Activated CD4-positive, alpha-beta T cell treated with anti-CD3 and anti-CD28 coated beads for 24 hours (primary cell): ENCODE data around the gene CDC73.
"Not testable (repeated sequence)": the region's sequence is repeated elsewhere in the genome, so short reads cannot be mapped to it uniquely, and the experiment has no call there.

Experiments used
- DNase-seq, 2 donors: peaks; one replicate each; pipeline ENCODE4 v3.0.0-alpha.2; 2020; ENCODE audit warnings: low read depth in 2 of 2

The CDC73 gene

DNA sequence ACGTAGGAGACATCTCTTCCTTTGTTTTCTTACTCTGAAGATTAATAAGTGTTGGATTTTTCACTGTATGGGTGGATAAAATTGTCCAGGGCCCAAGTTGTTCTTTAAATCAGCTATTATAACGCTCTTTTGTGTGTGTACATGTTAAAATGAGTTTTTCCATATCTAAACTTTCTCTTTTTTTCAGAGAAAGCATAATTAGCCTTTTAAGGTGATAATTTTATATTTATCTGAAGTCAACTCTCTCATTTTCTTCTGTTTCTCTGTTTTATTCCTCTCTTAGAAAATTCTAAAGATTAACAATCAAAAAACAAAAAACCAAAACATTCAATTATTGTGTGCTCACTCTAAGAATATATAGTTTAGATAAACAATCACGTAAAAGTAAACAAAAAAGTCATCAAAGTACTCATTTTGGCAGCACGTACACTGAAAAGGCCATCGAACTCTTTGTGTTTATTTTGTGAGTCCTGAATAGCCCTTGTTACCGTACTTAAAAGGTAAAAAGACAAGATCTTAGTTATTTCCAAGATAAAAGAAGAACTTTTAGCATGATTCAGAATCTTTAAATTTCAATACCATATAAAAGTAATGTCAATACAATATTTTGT is 7.2 kb upstream of the CDC73 start:
- DNase-seq = no peak

DNA sequence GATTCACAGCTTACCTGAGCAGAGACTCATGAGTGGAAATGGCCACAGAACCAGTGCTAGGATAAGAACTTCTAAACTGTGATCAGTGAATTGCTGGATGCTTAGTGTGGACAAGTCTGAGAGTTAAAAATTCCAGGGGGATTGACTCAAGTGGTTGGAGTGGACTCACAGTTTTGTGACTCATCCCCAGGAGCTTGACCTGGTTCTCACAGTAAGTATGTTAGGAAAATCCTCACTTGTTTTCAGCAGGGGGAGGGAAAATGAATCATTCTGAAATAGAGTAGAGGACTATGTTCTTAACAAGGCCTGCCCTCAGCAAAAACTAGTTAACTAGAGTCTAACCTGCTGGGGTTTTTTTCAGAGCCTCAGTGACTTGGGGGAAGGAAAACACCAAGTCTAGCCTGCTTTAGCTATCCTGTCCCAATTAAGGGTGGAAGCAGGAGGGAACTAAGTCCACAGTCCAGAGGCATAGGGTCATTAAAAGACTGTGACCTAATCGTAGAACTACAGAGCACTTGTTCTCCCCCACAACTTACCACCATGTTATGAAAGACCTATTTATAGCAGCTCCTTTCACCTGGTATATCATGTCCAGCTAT is 6.1 kb upstream of the CDC73 start:
- no peak for DNase-seq

DNA sequence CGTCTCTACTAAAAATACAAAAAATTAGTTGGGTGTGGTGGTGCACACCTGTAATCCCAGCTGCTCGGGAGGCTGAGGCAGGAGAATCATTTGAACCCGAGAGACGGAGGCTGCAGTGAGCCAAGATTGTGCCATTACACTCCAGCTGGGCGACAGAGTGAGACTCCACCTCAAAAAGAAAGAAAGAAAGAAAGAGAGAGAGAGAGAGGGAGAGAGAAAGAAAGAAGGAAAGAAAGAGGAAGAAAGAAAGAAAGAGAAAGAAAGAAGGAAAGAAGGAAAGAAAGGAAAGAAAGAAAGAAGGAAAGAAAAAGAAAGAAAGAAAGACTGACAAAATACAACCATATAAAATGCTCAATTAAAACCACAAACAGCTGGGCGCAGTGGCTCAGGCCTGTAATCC is 4.7 kb upstream of the CDC73 start:
- DNase-seq = not testable (repeated sequence)

DNA sequence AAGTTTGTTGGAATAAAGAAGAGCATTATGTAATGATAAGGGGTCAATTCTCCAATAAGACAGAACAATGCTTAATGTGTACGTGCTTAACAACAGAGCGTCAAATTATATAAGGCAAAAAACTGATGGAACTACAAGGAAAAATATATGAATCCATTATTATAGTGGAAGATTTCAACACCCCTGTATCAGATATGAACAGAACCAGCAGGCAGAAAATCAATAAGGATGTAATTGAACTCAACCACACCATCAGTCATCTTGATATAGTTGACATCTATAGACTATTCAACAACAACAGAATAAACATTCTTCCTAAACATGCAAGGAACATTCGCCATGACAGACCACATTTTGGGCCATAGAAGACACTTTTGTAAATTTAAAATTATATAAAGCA is 3.6 kb upstream of the CDC73 start:
- DNase-seq = no peak

DNA sequence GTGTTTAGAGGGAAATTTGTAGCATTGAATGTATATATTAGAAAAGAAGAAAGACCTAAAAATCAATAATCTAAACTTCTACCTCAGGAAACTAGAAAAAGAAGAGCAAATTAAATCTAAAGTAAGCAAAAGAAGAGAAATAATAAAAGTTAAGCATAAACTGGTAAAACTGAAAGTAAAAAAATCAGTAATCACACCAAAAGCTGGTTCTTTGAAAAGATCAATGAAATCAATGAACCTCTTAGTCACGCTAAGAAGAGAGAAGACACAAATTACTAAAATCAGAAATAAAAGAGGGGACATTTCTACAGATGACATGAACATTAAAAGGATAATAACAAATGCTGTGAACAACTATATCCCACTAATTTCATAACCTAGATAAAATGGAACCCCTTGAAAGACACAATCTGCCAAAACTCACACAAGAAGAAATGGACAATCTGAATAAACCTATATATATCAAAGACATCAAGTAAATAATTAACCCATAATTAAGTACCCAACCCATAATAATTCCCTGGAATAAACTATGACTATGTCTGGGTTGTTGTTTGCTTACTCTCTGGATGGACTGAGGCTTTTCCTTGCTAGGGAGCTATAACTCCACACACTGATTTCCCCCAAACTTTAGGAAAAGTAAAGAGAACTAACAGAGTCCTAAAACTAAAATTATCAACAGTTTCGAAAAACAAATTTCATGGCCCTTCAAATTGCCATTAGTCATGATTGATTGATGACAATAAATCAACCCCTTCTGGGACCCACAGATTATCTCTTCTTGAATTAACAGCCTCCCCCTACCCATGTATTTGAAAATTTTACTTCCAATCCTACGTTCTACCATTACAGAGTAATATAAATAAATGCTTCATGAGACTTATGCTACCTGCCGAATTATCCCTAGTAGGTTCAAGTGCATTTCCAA is 2.8 kb upstream of the CDC73 start:
- DNase-seq = no peak

DNA sequence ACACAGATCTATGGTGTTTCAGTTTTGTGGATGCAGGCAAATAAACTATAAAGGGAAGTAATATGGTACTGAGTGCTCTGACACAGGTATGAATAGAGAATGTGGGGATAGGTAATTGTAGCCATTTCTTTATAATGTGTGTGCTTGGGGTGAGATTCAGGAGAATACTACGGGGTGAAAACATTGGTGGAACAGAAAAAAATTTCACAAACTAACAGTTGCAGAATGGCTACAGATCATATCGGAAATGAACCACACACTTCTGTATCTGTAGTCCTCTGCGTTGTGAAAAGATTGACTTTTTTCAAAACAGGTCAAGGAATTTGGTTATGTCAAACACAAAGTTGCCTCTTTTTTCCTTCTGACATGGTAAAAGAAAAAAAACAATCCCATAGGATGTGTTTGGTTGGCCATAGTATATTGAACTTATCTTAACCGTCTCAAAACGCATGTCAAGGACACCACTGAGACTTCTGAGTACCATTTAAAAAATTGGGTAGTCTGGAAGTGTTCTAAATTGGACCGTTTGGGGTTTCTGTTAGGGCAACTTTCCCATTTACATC is 1.1 kb upstream of the CDC73 start:
- DNase-seq = no peak

DNA sequence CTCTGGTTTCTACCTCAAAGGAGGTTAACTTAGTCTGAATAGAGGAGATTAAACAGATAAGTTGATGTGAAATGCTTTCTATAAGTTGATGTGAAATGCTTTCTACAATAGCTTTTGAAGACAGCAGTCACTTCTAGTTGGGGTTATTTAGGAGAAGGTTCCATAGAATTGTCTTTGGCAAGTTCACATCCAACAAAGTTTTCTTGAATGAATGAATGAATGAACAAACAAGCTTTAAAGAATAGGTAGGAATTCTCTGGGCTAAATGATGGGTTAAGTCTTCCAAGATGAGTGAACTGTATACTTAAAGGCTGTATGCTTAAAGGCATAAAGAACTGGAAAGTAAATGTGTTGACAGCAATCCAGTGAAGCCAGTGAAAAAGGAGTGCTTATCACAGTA is 1.9 kb downstream of the CDC73 start:
- DNase-seq = no peak

DNA sequence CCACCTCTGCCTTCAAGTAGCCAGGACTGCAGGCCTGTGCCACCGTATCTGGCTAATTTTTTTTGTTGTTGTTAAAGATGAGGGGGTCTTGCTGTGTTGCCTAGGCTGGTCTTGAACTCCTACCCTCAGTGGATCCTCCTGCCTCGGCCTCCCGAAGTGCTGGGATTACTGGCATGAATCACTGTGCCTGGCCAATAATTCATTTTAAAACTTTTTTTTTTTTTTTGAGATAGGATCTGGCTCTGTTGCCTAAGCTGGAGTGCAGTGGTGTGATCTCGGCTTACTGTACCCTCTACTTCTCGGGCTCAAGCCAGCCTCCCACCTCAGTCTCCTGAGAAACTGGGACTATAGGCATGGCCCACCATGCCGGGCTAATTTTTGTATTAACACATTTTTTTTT is 3.5 kb downstream of the CDC73 start:
- no peak for DNase-seq

DNA sequence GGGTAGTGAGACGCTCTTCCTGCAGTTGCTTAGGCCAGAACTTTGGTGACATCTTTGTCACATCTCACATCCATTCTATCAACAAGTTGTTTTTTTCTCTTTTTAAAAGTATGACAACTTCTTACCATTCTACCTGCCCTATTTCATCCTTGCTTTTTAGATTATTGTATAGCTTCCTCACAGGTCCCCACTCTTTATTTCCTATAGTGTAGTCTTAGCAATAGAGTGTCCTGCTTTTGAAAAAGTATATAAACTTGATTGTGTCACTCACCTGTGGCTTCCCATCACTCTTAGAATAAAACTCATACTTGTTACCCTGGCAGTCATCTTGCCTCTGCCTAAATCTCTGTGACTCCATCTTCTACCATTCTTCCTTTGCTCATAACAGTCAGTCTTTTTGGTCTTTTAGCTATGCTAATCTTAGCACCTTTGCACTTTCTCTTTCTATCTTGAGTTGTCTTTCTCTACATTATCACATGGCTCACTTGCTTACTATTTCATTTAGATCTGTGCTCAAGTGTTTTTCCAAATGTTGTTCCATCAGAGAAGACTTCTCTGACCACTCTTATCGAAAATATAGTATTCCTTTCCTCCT is 9.5 kb downstream of the CDC73 start:
- DNase-seq = no peak

DNA sequence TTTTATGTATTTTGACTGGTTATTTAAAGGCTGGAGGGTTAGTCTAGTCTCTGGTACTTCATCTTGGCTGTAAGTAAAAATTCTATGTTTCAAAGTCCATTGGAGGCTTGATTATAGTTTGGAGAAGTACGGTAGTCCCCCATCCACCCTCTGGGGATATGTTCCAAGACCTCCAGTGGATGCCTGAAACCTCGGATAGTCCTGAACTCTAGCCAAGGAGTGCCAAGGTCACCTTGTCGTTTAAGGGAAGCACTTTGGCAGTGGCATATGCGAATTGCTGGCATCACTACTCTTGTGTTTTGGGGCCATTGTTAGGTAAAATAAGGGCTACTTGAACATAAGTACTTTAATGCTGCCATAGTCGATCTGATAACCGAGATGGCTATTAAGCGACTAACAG is 18.4 kb downstream of the CDC73 start:
- no peak for DNase-seq

DNA sequence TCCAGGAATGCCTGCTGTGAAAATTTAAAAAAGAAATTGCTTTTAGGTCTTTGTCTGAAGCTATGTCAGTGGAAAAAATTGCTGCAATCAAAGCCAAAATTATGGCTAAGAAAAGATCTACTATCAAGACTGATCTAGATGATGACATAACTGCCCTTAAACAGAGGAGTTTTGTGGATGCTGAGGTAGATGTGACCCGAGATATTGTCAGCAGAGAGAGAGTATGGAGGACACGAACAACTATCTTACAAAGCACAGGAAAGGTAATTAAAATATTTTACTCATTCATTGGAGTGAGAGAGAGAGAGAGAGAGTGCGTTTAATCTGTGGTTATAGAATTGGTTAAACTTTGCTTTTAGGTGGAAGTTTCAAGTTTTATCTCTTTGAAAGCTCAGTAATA is 20.0 kb downstream of the CDC73 start:
- DNase-seq = no peak

DNA sequence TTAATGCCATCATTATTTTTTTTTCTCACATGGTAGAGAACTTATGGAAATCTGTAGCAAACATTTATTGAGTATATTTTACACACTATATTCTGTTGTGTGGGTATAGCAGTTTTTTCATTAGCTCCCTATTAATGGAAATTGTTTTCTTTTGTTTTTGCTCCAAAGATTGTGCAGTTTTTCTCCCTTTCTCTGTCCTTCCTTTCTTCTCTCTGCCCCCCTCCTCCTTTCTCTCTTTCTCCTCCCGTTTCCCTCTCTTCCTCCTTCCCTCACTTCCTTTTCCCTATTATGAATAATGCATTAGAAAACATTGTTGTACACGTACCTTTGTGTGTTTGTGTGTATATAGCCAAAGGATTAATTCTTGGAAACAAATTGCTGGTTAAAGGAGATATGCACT is 20.6 kb downstream of the CDC73 start:
- no peak for DNase-seq

DNA sequence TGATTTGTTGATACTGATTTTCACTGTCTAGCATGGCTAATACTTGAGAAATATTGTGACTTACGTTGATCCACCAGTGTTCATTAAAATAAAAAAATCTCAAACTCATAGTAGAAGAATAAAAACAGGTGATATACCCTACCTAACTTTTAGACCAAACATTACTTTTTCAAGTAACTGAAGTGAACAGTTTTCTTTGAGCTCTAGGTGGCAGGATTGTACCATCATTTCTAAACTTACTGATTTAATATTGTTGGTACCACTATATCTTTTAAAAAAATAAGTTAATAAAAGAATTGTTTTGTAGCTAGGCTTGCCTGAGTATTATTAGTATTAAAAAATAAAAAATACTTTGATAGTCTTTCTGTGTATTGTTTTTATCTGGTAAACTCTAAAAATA is 21.5 kb downstream of the CDC73 start:
- DNase-seq = no peak

DNA sequence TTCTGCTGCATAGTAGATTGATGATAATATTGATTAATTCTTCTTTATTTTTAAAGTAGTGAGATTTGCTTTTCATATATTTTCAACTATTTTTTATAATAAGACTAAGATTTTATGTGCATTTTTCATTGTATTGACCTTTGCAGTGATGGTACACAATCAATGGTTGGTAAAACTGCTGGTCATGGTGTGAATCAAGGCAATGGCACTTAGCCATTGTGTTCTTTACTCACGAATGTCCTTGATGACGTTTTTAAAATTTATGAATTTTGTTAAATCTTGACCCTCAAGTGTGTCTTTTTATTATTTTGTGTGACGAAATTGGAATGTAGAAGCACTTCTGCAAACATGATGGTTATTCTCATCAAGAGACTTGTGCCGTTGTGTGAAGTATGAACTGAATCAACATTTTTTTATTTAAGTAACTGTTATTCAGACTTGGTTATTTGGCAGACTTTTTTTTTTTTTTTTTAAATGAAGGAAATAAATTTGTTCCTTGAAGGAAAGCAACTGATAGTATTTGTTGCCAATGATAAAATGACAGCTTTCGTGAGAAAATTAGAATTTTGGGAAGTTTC is 22.6 kb downstream of the CDC73 start:
- no peak for DNase-seq

DNA sequence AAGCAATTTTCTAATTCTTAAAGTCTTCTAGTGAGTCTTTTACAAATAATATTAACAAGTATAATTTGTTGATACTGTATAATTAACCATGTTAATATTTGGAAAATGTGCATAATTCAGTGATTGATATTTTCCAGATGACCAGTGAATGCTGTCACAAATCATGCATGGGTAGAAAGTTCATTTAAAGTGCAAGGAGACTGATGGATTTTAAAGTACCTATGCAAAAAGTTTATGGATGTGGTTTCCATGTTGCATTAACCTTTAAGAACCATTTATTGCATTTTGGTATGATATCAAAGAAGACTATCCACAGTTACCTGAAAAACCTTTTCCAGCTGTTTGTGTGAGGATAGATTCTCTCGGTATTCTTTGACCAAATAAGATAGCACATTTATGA is 23.2 kb downstream of the CDC73 start:
- DNase-seq = no peak

DNA sequence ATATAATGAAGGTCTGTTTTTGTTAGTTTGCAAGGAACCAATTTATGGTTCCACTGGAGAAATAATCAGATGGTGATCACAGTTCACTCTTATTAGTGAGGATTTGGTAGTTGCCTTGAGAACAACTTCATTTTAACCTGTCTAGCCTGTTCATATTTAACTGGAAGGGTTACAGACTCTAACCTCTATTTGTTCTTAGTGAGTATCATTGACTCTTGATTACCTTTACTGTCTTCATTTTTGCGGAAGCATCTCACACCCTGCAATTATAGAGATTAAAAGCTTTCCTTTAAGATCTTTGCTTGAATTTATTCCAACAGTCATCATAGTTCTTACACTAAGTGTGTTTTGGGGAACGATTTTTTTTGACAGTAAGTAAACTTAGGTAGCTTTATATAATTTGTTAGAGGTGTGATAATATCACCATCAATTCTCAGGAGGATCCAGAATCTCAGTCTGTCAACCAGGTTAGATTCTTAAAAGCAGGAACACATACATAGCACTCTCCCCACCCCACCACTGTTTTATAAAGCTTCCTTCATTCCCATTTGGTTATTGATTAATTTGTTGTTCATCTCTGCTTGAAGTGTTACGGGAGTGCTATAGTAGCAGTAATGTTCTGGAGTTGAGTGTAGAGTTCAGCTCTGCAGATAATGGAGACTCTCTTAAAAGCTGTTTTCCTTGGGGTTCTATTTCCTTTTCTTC is 34.4 kb downstream of the CDC73 start:
- no peak for DNase-seq

DNA sequence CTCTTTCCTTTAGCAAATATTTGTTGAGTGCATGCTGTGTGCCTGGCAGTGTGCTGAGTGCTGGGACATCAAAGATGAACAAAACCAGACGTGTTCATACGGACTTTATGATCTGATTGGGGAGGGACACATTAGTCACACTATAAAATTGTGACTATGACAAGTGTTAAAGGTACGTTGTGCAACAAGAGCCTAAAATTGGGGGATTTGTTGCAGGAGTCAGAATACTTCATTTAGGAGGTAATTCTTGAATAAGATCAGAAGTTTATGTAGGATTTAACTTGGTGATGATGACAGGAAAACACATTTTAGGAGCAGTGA is 35.0 kb downstream of the CDC73 start:
- no peak for DNase-seq

DNA sequence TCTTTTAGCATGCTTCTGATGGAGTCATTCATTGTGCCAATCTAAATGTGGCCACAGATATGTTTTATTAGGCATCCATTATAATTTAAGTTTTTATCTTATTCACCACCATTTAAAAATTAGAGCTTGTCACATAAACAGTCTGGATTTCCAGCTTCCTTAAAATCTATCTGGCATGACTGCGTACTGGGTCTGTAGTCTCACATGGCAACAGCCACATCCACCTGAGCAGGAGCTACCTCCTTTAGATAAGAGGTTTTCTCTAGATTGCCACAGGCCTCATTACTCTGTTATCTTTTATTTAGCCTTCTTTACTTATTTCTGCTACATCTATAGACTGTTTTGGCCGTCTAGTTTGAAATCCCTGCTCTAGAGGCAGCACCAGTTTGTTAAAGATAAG is 35.5 kb downstream of the CDC73 start:
- no peak for DNase-seq

DNA sequence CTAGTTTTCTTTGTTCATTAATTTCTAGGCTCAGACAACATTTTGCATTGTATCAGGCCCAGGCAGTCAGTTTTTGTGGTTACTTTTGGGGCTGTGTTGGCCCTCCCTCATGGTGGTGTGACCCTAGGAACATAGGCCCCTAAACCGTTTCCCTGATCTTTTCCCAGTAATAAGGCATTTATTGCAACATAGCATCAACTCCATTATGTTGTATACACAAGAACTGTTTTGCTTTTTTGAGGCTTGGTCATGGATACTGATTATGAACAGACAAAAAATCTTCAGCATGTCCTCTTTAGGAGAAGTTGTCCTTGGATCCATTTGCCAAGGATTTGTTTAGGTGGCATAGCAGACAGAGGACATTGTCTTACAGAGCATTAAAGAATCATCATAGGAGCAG is 54.3 kb downstream of the CDC73 start:
- DNase-seq = no peak

DNA sequence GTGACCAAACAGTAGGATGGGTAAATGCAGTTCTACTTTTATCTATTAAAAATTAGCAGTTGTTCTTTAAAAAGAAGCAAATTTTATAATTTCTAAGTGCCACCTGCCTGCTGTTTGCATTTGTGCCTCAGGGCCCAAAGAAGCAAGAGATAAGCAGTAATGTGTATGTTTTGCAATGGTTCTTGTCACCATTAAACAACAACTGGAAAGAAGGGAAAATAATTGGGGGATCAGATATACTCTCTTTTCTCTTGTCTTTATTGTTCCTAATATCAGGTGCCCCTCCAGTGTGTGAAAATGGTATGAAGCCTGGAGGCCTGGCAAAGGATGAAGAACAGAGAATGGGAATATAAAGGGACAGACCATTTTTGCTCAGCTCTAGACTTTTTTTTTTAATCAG is 55.0 kb downstream of the CDC73 start:
- no peak for DNase-seq

DNA sequence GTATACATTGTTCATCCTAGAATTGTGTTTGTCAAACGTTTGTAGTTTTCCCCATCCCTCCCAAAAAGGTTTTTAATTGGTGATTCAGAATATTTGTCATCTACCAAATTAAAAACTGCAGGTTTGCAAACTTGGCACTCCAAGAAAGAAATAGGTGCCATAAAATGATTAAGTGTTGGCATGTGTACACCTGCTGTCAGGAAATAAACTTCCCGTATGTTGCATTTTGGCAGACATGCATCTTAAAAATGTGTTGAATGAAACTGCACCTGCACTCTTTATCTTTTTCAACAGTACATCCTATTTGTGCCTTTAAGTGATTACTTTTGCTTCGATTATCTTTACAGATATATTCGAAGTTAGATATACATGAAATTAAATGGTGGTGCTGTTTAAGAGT is 57.3 kb downstream of the CDC73 start:
- no peak for DNase-seq

DNA sequence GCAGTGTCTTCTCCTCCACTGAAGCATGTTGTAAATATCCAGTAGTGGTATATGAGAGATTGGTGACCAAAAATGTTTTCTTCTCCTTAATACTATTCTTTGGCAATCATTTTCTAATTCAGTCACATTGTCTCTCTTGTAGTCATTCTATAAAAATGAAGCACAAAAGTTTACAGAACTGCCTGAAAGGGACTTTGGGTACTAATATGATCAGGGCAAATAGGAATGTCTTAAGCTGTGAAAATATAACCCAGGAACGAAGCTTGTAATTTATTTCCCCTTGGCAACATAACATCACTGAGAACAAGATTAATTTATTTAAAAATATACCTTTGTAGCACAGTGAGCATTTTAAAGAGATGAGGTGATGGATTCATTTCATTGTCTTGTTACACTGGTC is 59.7 kb downstream of the CDC73 start:
- no peak for DNase-seq
